ENCODE results near the gene MAK.
"Not testable (repeated sequence)": the region's sequence is repeated elsewhere in the genome, so short reads cannot be mapped to it uniquely, and the experiment has no call there.

MAK gene

GRCh38 chr6:10837995-10838793, at the start of gene MAK:
MAK (minus strand) TSS chr6:10838539; CDS start chr6:10830648, 7,891 bp downstream.
- Histone ChIP-seq H2AFZ (ENCODE audit: low read length) (peak within 1 kb of the TSS; percentile 82), H3K27me3 (replicated peaks; ENCODE audit: insufficient read depth, low read length) (peaks cover 37% of the 10 kb centered on the region), H3K9ac (ENCODE audit: low read length) (peak within 1 kb of the TSS; percentile 76), H3K4me1 (ENCODE audit: low read length) (peaks cover 4% of the 10 kb centered on the region; the same call in 1 of the 2 replicates), H4K20me1 (ENCODE audit: insufficient read depth, low read length) (no peaks in the 10 kb centered on the region), H3F3A (ENCODE audit: insufficient read depth, low read length) (no peaks in the 10 kb centered on the region), H3K9me2 (replicated peaks; ENCODE audit: insufficient read depth, low read length) (no peaks in the 10 kb centered on the region), H3K79me2 (ENCODE audit: low read length) (no peaks in the 10 kb centered on the region), H3K36me3 (replicated peaks; ENCODE audit: insufficient read depth, low read length) (no peaks in the 10 kb centered on the region), H3K9me3 (replicated peaks; ENCODE audit: insufficient read depth, low read length) (no peaks in the 10 kb centered on the region), H3K27ac (ENCODE audit: low read length) (peak within 1 kb of the TSS; percentile 39; the same call in 1 of the 2 replicates), H3K4me3 (ENCODE audit: low read length) (peak within 1 kb of the TSS; percentile 74), H3K4me2 (ENCODE audit: low read depth, low read length) (peak within 1 kb of the TSS; percentile 96)
- DNase-seq = peak; percentile 91
- TF ChIP-seq CTCF (IDR thresholded peaks at IDR 0.05; ENCODE audit: low read length) (no peak), EZH2 (optimal IDR thresholded peaks at IDR 0.05; ENCODE audit: low read depth, low read length) (no peak), EZH2phosphoT487 (IDR thresholded peaks at IDR 0.05; ENCODE audit: low read length) (no peak)

GRCh38 chr6:10886691-10887502, 48.6 kb upstream of the MAK start, which contains the start of gene SYCP2L:
SYCP2L (plus strand) TSS chr6:10887052; CDS start chr6:10887127, 75 bp downstream.
- DNase-seq = no peak
- Histone ChIP-seq H3K27ac (ENCODE audit: low read length) (no peak within 1 kb of the TSS), H3K36me3 (replicated peaks; ENCODE audit: insufficient read depth, low read length) (no peaks in the 10 kb centered on the region)

GRCh38 chr6:10886365-10886690, 48.0 kb upstream of the MAK start:
- not testable (repeated sequence) for H3K9me3 ChIP-seq (replicated peaks; ENCODE audit: insufficient read depth, low read length); H3K4me3 ChIP-seq (ENCODE audit: low read length); H3K27ac ChIP-seq (ENCODE audit: low read length)

More at GRCh38 chr6:10886691-10887502, 48.6 kb upstream of the MAK start, which contains the start of gene SYCP2L:
- Histone ChIP-seq H2AFZ (ENCODE audit: low read length) (no peak within 1 kb of the TSS), H3K4me3 (ENCODE audit: low read length) (no peak within 1 kb of the TSS), H3K9ac (ENCODE audit: low read length) (no peak within 1 kb of the TSS), H3K79me2 (ENCODE audit: low read length) (no peaks in the 10 kb centered on the region), H4K20me1 (ENCODE audit: insufficient read depth, low read length) (no peaks in the 10 kb centered on the region), H3K4me1 (ENCODE audit: low read length) (peaks cover 6% of the 10 kb centered on the region), H3K27me3 (replicated peaks; ENCODE audit: insufficient read depth, low read length) (peaks cover 60% of the 10 kb centered on the region), H3K9me2 (replicated peaks; ENCODE audit: insufficient read depth, low read length) (no peaks in the 10 kb centered on the region), H3K4me2 (ENCODE audit: low read depth, low read length) (no peak within 1 kb of the TSS), H3F3A (ENCODE audit: insufficient read depth, low read length) (peaks cover 6% of the 10 kb centered on the region; the same call in 1 of the 2 replicates), H3K9me3 (replicated peaks; ENCODE audit: insufficient read depth, low read length) (no peaks in the 10 kb centered on the region)
- TF ChIP-seq EZH2 (optimal IDR thresholded peaks at IDR 0.05; ENCODE audit: low read depth, low read length) (no peak), EZH2phosphoT487 (IDR thresholded peaks at IDR 0.05; ENCODE audit: low read length) (no peak), CTCF (IDR thresholded peaks at IDR 0.05; ENCODE audit: low read length) (no peak)

More at GRCh38 chr6:10886365-10886690, 48.0 kb upstream of the MAK start:
- H3K27me3 ChIP-seq (replicated peaks; ENCODE audit: insufficient read depth, low read length) = peaks cover 56% of the 10 kb centered on the region
- not testable (repeated sequence) for H3K4me2 ChIP-seq (ENCODE audit: low read depth, low read length); H3K9me2 ChIP-seq (replicated peaks; ENCODE audit: insufficient read depth, low read length); H3K79me2 ChIP-seq (ENCODE audit: low read length); H4K20me1 ChIP-seq (ENCODE audit: insufficient read depth, low read length); H2AFZ ChIP-seq (ENCODE audit: low read length); H3K9ac ChIP-seq (ENCODE audit: low read length); H3K4me1 ChIP-seq (ENCODE audit: low read length); H3F3A ChIP-seq (ENCODE audit: insufficient read depth, low read length); H3K36me3 ChIP-seq (replicated peaks; ENCODE audit: insufficient read depth, low read length); DNase-seq

All from MM.1S (cell line).